DOHH2 (cell line): ENCODE results near the gene OBSCN.

Experiments
- H3F3A ChIP-seq: fragments of 200-600 bp; sonication (generic), shearing (Covaris generic); 2 replicates; pipeline ENCODE4 v1.6.0; 2016; ENCODE audit warnings: antibody characterized with exemption, mild to moderate bottlenecking; ENCODE audit not compliant: control insufficient read depth, insufficient read depth
- H3K27ac ChIP-seq: fragments of 200-600 bp; sonication (generic); 2 replicates; pipeline ENCODE4 v1.5.1; 2014; ENCODE audit warnings: low read depth, mild to moderate bottlenecking, low read length, moderate library complexity
- H3K27me3 ChIP-seq: fragments of 200-600 bp; sonication (generic); 2 replicates; pipeline ENCODE4 v1.6.1; 2014; ENCODE audit warnings: mild to moderate bottlenecking, low read length, mixed read lengths; ENCODE audit not compliant: control insufficient read depth
- H3K36me3 ChIP-seq: fragments of 200-600 bp; sonication (generic); 2 replicates; pipeline ENCODE4 v1.6.1; 2014; ENCODE audit warnings: mild to moderate bottlenecking, low read length, moderate library complexity, mixed read lengths; ENCODE audit not compliant: control insufficient read depth
- H3K4me1 ChIP-seq: fragments of 200-600 bp; sonication (generic); 2 replicates; pipeline ENCODE4 v1.6.1; 2014; ENCODE audit warnings: mild to moderate bottlenecking, low read length, mixed read lengths; ENCODE audit not compliant: control insufficient read depth
- H3K4me2 ChIP-seq: fragments of 200-600 bp; sonication (generic); 2 replicates; pipeline ENCODE4 v1.6.0; 2014; ENCODE audit warnings: mild to moderate bottlenecking, low read length, moderate library complexity
- H3K4me3 ChIP-seq: fragments of 200-600 bp; sonication (generic); 2 replicates; pipeline ENCODE4 v1.5.1; 2014; ENCODE audit warnings: mild to moderate bottlenecking, low read length, mixed read lengths
- H3K79me2 ChIP-seq: fragments of 200-600 bp; sonication (generic); 2 replicates; pipeline ENCODE4 v1.6.1; 2014; ENCODE audit warnings: mild to moderate bottlenecking, low read length, mixed read lengths; ENCODE audit not compliant: control insufficient read depth
- H3K9me2 ChIP-seq: fragments of 200-600 bp; sonication (generic); replicated peaks from 2 replicates; pipeline ENCODE4 v1.6.1; 2014; ENCODE audit warnings: mild to moderate bottlenecking, low read length, mixed read lengths; ENCODE audit not compliant: control insufficient read depth
- H3K9me3 ChIP-seq: fragments of 200-600 bp; sonication (generic); 2 replicates; pipeline ENCODE4 v1.6.1; 2014; ENCODE audit warnings: antibody characterized with exemption, low read length, mixed read lengths; ENCODE audit not compliant: control insufficient read depth, insufficient read depth
- H4K20me1 ChIP-seq: fragments of 200-600 bp; sonication (generic); 2 replicates; pipeline ENCODE4 v1.6.0; 2014; ENCODE audit warnings: low read depth, mild to moderate bottlenecking, antibody characterized with exemption, low read length, moderate library complexity; ENCODE audit not compliant: control insufficient read depth, insufficient read depth
- CTCF ChIP-seq: fragments of 200-600 bp; sonication (generic); IDR thresholded peaks from one replicate; pipeline ENCODE4 v1.5.1; 2014; ENCODE audit warnings: antibody characterized with exemption, mild to moderate bottlenecking, low read depth, low read length; ENCODE audit not compliant: poor library complexity, severe bottlenecking
- EZH2phosphoT487 ChIP-seq: fragments of 200-600 bp; sonication (generic); IDR thresholded peaks from 2 replicates; pipeline ENCODE4 v1.6.1; 2017; ENCODE audit warnings: borderline replicate concordance, mild to moderate bottlenecking, antibody characterized with exemption, low read length, moderate library complexity, mixed read lengths

The OBSCN gene

GRCh38 chr1:228161866-228162265, 46.0 kb upstream of the OBSCN start:
- Histone ChIP-seq H3K4me2 (no peak overlapping the region), H3K9me3 (no peaks in the 10 kb centered on the region), H3K4me3 (no peak overlapping the region), H3K36me3 (no peaks in the 10 kb centered on the region), H3K27ac (no peak overlapping the region), H3F3A (no peaks in the 10 kb centered on the region), H3K9me2 (no peaks in the 10 kb centered on the region), H4K20me1 (peaks cover 6% of the 10 kb centered on the region; the same call in 1 of the 2 replicates), H3K4me1 (peaks cover 14% of the 10 kb centered on the region), H3K27me3 (no peaks in the 10 kb centered on the region), H3K79me2 (peaks cover 8% of the 10 kb centered on the region)
- no peak for TF ChIP-seq CTCF

- Histone ChIP-seq H3K4me3 (no peak overlapping the region), H3K36me3 (no peaks in the 10 kb centered on the region), H3K27ac (no peak overlapping the region), H3K4me1 (peaks cover 15% of the 10 kb centered on the region), H3K27me3 (no peaks in the 10 kb centered on the region), H3F3A (no peaks in the 10 kb centered on the region), H4K20me1 (peaks cover 6% of the 10 kb centered on the region; the same call in 1 of the 2 replicates), H3K9me2 (no peaks in the 10 kb centered on the region), H3K9me3 (no peaks in the 10 kb centered on the region), H3K79me2 (peaks cover 11% of the 10 kb centered on the region), H3K4me2 (no peak overlapping the region)
- TF ChIP-seq EZH2phosphoT487 = no peak
- TF ChIP-seq CTCF = no peak
Measured at GRCh38 chr1:228162286-228163006, 45.4 kb upstream of the OBSCN start.

DNA sequence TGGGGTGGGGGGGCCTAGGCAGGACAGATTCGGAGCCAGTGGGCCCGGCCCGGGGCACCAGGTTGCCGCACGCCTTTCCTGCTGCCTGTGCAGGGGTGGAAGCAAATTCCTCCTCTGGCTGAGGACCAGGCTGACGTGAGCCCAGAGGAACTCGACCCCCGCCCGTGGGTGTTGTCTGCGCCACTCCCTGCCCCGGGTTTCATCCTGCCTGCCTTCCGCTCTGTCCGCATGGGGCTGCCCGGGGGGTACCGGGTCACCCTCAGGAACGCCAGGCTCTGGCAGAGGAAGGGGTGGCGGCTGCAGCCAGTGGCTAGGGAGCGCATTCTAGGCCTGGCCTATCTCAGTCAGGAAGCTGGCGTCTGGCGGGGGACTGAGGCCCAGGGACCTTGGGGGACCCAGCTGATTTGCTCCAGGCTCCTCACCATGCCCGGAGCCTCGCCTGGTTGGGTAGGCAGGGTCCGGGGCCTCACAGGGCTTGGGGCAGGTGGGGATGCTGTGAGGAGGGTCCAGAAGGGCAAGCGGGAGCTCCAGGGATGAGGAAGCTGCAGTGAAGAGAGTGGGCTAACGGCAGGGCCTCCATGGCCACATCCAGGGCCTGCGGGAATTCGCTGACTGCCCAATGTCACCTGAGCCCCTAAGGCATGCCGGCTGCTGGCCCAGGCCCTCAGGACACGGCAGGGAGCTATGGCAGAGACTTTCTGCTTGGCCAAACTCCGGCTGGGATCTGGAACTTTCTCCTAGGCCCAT, 44.7 kb upstream of the OBSCN start:
- peaks cover 15% of the 10 kb centered on the region for H3K4me1 ChIP-seq
- no peak overlapping the region for H3K4me3 ChIP-seq
- H3K27ac ChIP-seq = no peak overlapping the region
- no peaks in the 10 kb centered on the region for H3F3A ChIP-seq
- H3K4me2 ChIP-seq = no peak overlapping the region
- H3K36me3 ChIP-seq = no peaks in the 10 kb centered on the region
- no peaks in the 10 kb centered on the region for H3K9me2 ChIP-seq
- H3K27me3 ChIP-seq = no peaks in the 10 kb centered on the region
- H3K79me2 ChIP-seq = peaks cover 16% of the 10 kb centered on the region
- no peaks in the 10 kb centered on the region for H3K9me3 ChIP-seq
- H4K20me1 ChIP-seq = peaks cover 6% of the 10 kb centered on the region; the same call in 1 of the 2 replicates
- TF ChIP-seq CTCF (no peak), EZH2phosphoT487 (no peak)
